Choroid plexus epithelial cell (primary cell): ENCODE results near the gene GADD45A.
"Not testable (repeated sequence)": the region's sequence is repeated elsewhere in the genome, so short reads cannot be mapped to it uniquely, and the experiment has no call there.

Source experiments
- DNase-seq: peaks from one replicate; pipeline ENCODE4 v3.0.0-alpha.2; 2010; ENCODE audit warnings: low read depth
- H3K4me3 ChIP-seq: 2 replicates; pipeline ENCODE4 v1.5.1; 2011; ENCODE audit warnings: low read depth, mild to moderate bottlenecking, control low read depth, low read length, moderate library complexity
- CTCF ChIP-seq: conservative IDR thresholded peaks from 2 replicates; pipeline ENCODE4 v1.5.1; 2011; ENCODE audit warnings: low read depth, mild to moderate bottlenecking, control low read depth, inconsistent platforms, low read length, moderate library complexity

The GADD45A gene

GRCh38 chr1:67723620-67724019 is 38.6 kb downstream of the GADD45A start:
- peak; percentile 51 for DNase-seq
- TF ChIP-seq CTCF: no peak
- no peak overlapping the region for H3K4me3 ChIP-seq

GRCh38 chr1:67724928-67725560 is 40.0 kb downstream of the GADD45A start:
- no peak for TF ChIP-seq CTCF
- H3K4me3 ChIP-seq: no peak overlapping the region
- DNase-seq: peak; percentile 91

- no peak for TF ChIP-seq CTCF
- H3K4me3 ChIP-seq: no peak overlapping the region
- DNase-seq: no peak
These were observed 41.2 kb downstream of the GADD45A start for GRCh38 chr1:67726224-67726623.

- H3K4me3 ChIP-seq: no peak overlapping the region
- no peak for TF ChIP-seq CTCF
- DNase-seq: no peak
These were observed 44.9 kb downstream of the GADD45A start for GRCh38 chr1:67729872-67730271.

- H3K4me3 ChIP-seq: not testable (repeated sequence)
These were observed 45.3 kb downstream of the GADD45A start for GRCh38 chr1:67730312-67730711.

GRCh38 chr1:67731322-67731721 is 46.3 kb downstream of the GADD45A start:
- no peak for DNase-seq
- H3K4me3 ChIP-seq: no peak overlapping the region
- TF ChIP-seq CTCF: no peak

More at GRCh38 chr1:67730312-67730711, 45.3 kb downstream of the GADD45A start:
- not testable (repeated sequence) for DNase-seq

GRCh38 chr1:67732750-67733151 is 47.8 kb downstream of the GADD45A start:
- TF ChIP-seq CTCF: no peak
- H3K4me3 ChIP-seq: no peak overlapping the region
- peak; percentile 92 for DNase-seq
